Spleen (tissue), 11 donors: Measurements from ENCODE around the gene CPTP. TPM values are rescaled to one million over a fixed set of nuclear protein-coding genes. Genes with fewer than 3 reads are reported as not detected.

Experiments used
- DNase-seq: peaks from one replicate; pipeline ENCODE4 v3.0.0-alpha.2; 2020
- H3K27ac ChIP-seq, 8 donors: fragments of 200-600 bp; sonication (generic) in 7 of 8; 1 replicate in 4 of 8; 2 replicates in 4 of 8; pipeline versions ENCODE4 v1.5.0 to v1.8.0; 2016 to 2021; ENCODE audit warnings: inconsistent platforms in 4 of 8, mild to moderate bottlenecking in 4 of 8, moderate library complexity in 1 of 8
- H3K27me3 ChIP-seq, 7 donors: fragments of 200-600 bp; sonication (generic) in 6 of 7; replicated peaks in 1 of 7; 1 replicate in 4 of 7; 2 replicates in 3 of 7; pipeline versions ENCODE4 v1.5.0 to v1.8.0; 2016 to 2021; ENCODE audit warnings: inconsistent platforms in 3 of 7, mild to moderate bottlenecking in 1 of 7
- H3K36me3 ChIP-seq, 6 donors: fragments of 200-600 bp; sonication (generic) in 5 of 6; 1 replicate in 4 of 6; 2 replicates in 2 of 6; pipeline versions ENCODE4 v1.5.0 to v1.8.0; 2016 to 2021; ENCODE audit warnings: inconsistent platforms in 2 of 6
- H3K4me1 ChIP-seq, 6 donors: fragments of 200-600 bp; sonication (generic) in 5 of 6; 1 replicate in 3 of 6; 2 replicates in 3 of 6; pipeline versions ENCODE4 v1.5.0 to v1.8.0; 2016 to 2021; ENCODE audit warnings: inconsistent platforms in 3 of 6
- H3K4me3 ChIP-seq, 8 donors: fragments of 200-600 bp; sonication (generic) in 7 of 8; 1 replicate in 4 of 8; 2 replicates in 4 of 8; pipeline versions ENCODE4 v1.5.0 to v1.8.0; 2016 to 2021; ENCODE audit warnings: inconsistent platforms in 4 of 8, mild to moderate bottlenecking in 4 of 8, moderate library complexity in 2 of 8
- H3K9me3 ChIP-seq, 8 donors: fragments of 200-600 bp; sonication (generic) in 7 of 8; 1 replicate in 4 of 8; 2 replicates in 4 of 8; pipeline versions ENCODE4 v1.5.0 to v1.8.0; 2016 to 2021; ENCODE audit warnings: inconsistent platforms in 4 of 8
- POLR2A ChIP-seq, 3 donors: fragments of 450-650 bp; IDR thresholded peaks; one replicate each; pipeline ENCODE4 v1.5.1; 2017; ENCODE audit warnings: antibody characterized with exemption in 3 of 3, mild to moderate bottlenecking in 1 of 3
- POLR2AphosphoS5 ChIP-seq, 3 donors: sonication (generic); formaldehyde crosslinking; IDR thresholded peaks; one replicate each; pipeline ENCODE4 v1.5.1; 2017; ENCODE audit warnings: antibody characterized with exemption in 3 of 3
- WGBS, 5 donors: extraction: QIAGEN DNeasy Blood & Tissue Kit in 3 of 5; methylation state at CpG; one replicate each; pipeline versions ENCODE4 v1.1.5 to v1.1.7; 2013 to 2018; 5-methylcytosine and 5-hydroxymethylcytosine counted together
- intact Hi-C: fragments of 100-400 bp; cut with DNase I; formaldehyde crosslinking; loops from one replicate; pipeline ENCODE4 v1.15.0; 2023; ENCODE audit warnings: low total_unique reads
- polyA plus RNA-seq, 3 donors: library from polyadenylated mRNA; stranded (reverse); fragments of 200-250 nt; gene quantifications; one replicate each; pipeline ENCODE4 v1.2.1, GENCODE V29; 2013
- total RNA-seq, 7 donors: library from RNA; depleted of rRNA in 3 of 7; stranded (reverse); fragments of >200 nt in 3 of 7; fragmentation: NEBNext Ultra II Directional in 4 of 7; extraction: Animal tissue kit (Norgen Biotek cat#: 25700) in 4 of 7; gene quantifications; one replicate each; pipeline versions ENCODE4 v1.1.0 to v1.2.1, GENCODE V29; 2016 to 2021
- TF ChIP-seq, protein P1 (sequence below), 11 experiments: fragments of 200-600 bp in 7 of 11; fragments of 450-650 bp in 4 of 11; sonication (generic) in 4 of 11; IDR thresholded peaks in 8 of 11; conservative IDR thresholded peaks in 3 of 11; 1 replicate in 7 of 11; 2 replicates in 4 of 11; pipeline versions ENCODE4 v1.4.0 to v1.8.0; 2016 to 2021; ENCODE audit warnings: antibody characterized with exemption in 11 of 11, inconsistent platforms in 4 of 11, mild to moderate bottlenecking in 1 of 11
- donor health status: healthy with polysubstance abuse.
- donor health status: DM: no; HTN: no; CAD: no; lungs with moderate emphysema.
- donor health status: DM: no; HTN: no; CAD: no.
- donor health status: Bipolar disorder and iron deficiency.
- donor health status: healthy.
- donor health status: DM: no; HTN: no; CAD: no.
- donor health status: DM: yes; HTN: yes; CAD: no.

CPTP gene
- total and polyA plus RNA-seq, 10 donors = 7.5 to 42.1 (median 25.9) TPM

DNA sequence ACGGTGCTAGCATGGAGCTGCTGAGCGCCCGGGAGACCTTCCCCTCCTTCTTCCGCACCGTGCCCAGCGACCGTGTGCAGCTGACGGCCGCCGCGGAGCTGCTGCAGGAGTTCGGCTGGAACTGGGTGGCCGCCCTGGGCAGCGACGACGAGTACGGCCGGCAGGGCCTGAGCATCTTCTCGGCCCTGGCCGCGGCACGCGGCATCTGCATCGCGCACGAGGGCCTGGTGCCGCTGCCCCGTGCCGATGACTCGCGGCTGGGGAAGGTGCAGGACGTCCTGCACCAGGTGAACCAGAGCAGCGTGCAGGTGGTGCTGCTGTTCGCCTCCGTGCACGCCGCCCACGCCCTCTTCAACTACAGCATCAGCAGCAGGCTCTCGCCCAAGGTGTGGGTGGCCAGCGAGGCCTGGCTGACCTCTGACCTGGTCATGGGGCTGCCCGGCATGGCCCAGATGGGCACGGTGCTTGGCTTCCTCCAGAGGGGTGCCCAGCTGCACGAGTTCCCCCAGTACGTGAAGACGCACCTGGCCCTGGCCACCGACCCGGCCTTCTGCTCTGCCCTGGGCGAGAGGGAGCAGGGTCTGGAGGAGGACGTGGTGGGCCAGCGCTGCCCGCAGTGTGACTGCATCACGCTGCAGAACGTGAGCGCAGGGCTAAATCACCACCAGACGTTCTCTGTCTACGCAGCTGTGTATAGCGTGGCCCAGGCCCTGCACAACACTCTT, 7.6 kb downstream of the CPTP start:
- 86 to 90% (median 88%) methylated on average over 40 to 57 of the region's 57 CpGs for WGBS, 5 donors
- H3K27ac ChIP-seq = no peak overlapping the region
- H3K9me3 ChIP-seq = no peaks in the 10 kb centered on the region
- intact Hi-C loops = no loop called here
- H3K4me3 ChIP-seq = no peak overlapping the region
- peaks cover 0 to 63% (median 36%) of the 10 kb centered on the region in 6 donors for H3K4me1 ChIP-seq
- H3K27me3 ChIP-seq = no peaks in the 10 kb centered on the region
- no peak for DNase-seq
- H3K36me3 ChIP-seq = peaks cover 0 to 41% (median 17%) of the 10 kb centered on the region in 6 donors
- TF ChIP-seq POLR2AphosphoS5 (IDR thresholded peaks at IDR 0.05) (peak in 2 of 3 donors; percentile 20 to 35), POLR2A (IDR thresholded peaks at IDR 0.05) (no peak)
- TF ChIP-seq, protein P1, sequence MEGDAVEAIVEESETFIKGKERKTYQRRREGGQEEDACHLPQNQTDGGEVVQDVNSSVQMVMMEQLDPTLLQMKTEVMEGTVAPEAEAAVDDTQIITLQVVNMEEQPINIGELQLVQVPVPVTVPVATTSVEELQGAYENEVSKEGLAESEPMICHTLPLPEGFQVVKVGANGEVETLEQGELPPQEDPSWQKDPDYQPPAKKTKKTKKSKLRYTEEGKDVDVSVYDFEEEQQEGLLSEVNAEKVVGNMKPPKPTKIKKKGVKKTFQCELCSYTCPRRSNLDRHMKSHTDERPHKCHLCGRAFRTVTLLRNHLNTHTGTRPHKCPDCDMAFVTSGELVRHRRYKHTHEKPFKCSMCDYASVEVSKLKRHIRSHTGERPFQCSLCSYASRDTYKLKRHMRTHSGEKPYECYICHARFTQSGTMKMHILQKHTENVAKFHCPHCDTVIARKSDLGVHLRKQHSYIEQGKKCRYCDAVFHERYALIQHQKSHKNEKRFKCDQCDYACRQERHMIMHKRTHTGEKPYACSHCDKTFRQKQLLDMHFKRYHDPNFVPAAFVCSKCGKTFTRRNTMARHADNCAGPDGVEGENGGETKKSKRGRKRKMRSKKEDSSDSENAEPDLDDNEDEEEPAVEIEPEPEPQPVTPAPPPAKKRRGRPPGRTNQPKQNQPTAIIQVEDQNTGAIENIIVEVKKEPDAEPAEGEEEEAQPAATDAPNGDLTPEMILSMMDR (IDR thresholded peaks at IDR 0.05 in 8 of 11, conservative IDR thresholded peaks at IDR 0.05 in 3 of 11) = no peak

DNA sequence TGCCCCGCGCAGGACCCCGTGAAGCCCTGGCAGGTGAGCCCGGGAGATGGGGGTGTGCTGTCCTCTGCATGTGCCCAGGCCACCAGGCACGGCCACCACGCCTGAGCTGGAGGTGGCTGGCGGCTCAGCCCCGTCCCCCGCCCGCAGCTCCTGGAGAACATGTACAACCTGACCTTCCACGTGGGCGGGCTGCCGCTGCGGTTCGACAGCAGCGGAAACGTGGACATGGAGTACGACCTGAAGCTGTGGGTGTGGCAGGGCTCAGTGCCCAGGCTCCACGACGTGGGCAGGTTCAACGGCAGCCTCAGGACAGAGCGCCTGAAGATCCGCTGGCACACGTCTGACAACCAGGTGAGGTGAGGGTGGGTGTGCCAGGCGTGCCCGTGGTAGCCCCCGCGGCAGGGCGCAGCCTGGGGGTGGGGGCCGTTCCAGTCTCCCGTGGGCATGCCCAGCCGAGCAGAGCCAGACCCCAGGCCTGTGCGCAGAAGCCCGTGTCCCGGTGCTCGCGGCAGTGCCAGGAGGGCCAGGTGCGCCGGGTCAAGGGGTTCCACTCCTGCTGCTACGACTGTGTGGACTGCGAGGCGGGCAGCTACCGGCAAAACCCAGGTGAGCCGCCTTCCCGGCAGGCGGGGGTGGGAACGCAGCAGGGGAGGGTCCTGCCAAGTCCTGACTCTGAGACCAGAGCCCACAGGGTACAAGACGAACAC, 8.3 kb downstream of the CPTP start:
- 81 to 91% (median 86%) methylated on average over 15 to 48 of the region's 48 CpGs for WGBS, 5 donors
- H3K9me3 ChIP-seq = no peaks in the 10 kb centered on the region
- TF ChIP-seq, protein P1 (IDR thresholded peaks at IDR 0.05 in 8 of 11, conservative IDR thresholded peaks at IDR 0.05 in 3 of 11) = no peak
- TF ChIP-seq POLR2AphosphoS5 (IDR thresholded peaks at IDR 0.05) (peak in 2 of 3 donors; percentile 2 to 32), POLR2A (IDR thresholded peaks at IDR 0.05) (no peak)
- H3K27ac ChIP-seq = no peak overlapping the region
- intact Hi-C loops = no loop called here
- peaks cover 0 to 41% (median 10%) of the 10 kb centered on the region in 6 donors for H3K36me3 ChIP-seq
- no peak for DNase-seq
- no peak overlapping the region for H3K4me3 ChIP-seq
- no peaks in the 10 kb centered on the region for H3K27me3 ChIP-seq
- H3K4me1 ChIP-seq = peaks cover 0 to 56% (median 29%) of the 10 kb centered on the region in 6 donors

DNA sequence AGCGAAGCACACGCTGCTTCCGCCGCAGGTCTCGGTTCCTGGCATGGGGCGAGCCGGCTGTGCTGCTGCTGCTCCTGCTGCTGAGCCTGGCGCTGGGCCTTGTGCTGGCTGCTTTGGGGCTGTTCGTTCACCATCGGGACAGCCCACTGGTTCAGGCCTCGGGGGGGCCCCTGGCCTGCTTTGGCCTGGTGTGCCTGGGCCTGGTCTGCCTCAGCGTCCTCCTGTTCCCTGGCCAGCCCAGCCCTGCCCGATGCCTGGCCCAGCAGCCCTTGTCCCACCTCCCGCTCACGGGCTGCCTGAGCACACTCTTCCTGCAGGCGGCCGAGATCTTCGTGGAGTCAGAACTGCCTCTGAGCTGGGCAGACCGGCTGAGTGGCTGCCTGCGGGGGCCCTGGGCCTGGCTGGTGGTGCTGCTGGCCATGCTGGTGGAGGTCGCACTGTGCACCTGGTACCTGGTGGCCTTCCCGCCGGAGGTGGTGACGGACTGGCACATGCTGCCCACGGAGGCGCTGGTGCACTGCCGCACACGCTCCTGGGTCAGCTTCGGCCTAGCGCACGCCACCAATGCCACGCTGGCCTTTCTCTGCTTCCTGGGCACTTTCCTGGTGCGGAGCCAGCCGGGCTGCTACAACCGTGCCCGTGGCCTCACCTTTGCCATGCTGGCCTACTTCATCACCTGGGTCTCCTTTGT, 9.1 kb downstream of the CPTP start:
- peaks cover 0 to 41% (median 10%) of the 10 kb centered on the region in 6 donors for H3K36me3 ChIP-seq
- peak; percentile 21 to 59 (median 27) for TF ChIP-seq POLR2AphosphoS5 (IDR thresholded peaks at IDR 0.05)
- no peak for TF ChIP-seq POLR2A (IDR thresholded peaks at IDR 0.05)
- TF ChIP-seq, protein P1 (IDR thresholded peaks at IDR 0.05 in 8 of 11, conservative IDR thresholded peaks at IDR 0.05 in 3 of 11) = no peak
- H3K27ac ChIP-seq = no peak overlapping the region
- intact Hi-C loops = no loop called here
- DNase-seq = no peak
- 88 to 93% (median 89%) methylated on average over 5 to 36 of the region's 36 CpGs for WGBS, 5 donors
- H3K9me3 ChIP-seq = no peaks in the 10 kb centered on the region
- no peaks in the 10 kb centered on the region for H3K27me3 ChIP-seq
- H3K4me3 ChIP-seq = no peak overlapping the region
- peaks cover 0 to 48% (median 26%) of the 10 kb centered on the region in 6 donors for H3K4me1 ChIP-seq
